ENCODE results near the gene AP4S1.

Gene AP4S1

GRCh38 chr14:31021576-31021949, 3.9 kb upstream of the AP4S1 start:
- Histone ChIP-seq H3K9me3 (ENCODE audit: insufficient read depth, low read depth, low read length) (no peaks in the 10 kb centered on the region), H3K36me3 (ENCODE audit: insufficient read depth, low read length) (0 out of 2 replicates have a peak, but pooled peaks cover 4% of the 10 kb centered on the region), H3K79me2 (ENCODE audit: insufficient read depth, low read length) (peaks cover 92% of the 10 kb centered on the region), H2AFZ (ENCODE audit: low read length) (no peak overlapping the region), H4K20me1 (ENCODE audit: insufficient read depth, low read length, poor library complexity, severe bottlenecking) (peaks cover 79% of the 10 kb centered on the region), H3K4me3 (ENCODE audit: low read length, poor library complexity, severe bottlenecking) (peak overlapping the region; percentile 37), H3K9ac (ENCODE audit: low read depth, low read length, poor library complexity, severe bottlenecking) (no peak overlapping the region), H3K4me2 (ENCODE audit: low read depth, low read length, poor library complexity, severe bottlenecking) (peak overlapping the region; percentile 98), H3K4me1 (ENCODE audit: insufficient read depth, low read length, poor library complexity, severe bottlenecking) (peaks cover 41% of the 10 kb centered on the region), H3K27me3 (ENCODE audit: insufficient read depth, low read length, poor library complexity, severe bottlenecking) (peaks cover 5% of the 10 kb centered on the region), H3F3A (ENCODE audit: low read depth) (0 out of 2 replicates have a peak, but pooled peaks cover under 1% of the 10 kb centered on the region), H3K9me2 (replicated peaks; ENCODE audit: low read depth, low read length) (no peaks in the 10 kb centered on the region)
- TF ChIP-seq CTCF (conservative IDR thresholded peaks at IDR 0.05; ENCODE audit: low read length) (no peak), EZH2phosphoT487 (IDR thresholded peaks at IDR 0.05; ENCODE audit: borderline replicate concordance) (no peak)

GRCh38 chr14:31022386-31022785, 3.1 kb upstream of the AP4S1 start:
- H3K9me3 ChIP-seq (ENCODE audit: insufficient read depth, low read depth, low read length), result no peaks in the 10 kb centered on the region
- 0 out of 2 replicates have a peak, but pooled peaks cover 4% of the 10 kb centered on the region for H3K36me3 ChIP-seq (ENCODE audit: insufficient read depth, low read length)

GRCh38 chr14:31024010-31024480, 1.4 kb upstream of the AP4S1 start:
- H3K36me3 ChIP-seq (ENCODE audit: insufficient read depth, low read length), result 0 out of 2 replicates have a peak, but pooled peaks cover 4% of the 10 kb centered on the region
- TF ChIP-seq CTCF (conservative IDR thresholded peaks at IDR 0.05; ENCODE audit: low read length) (no peak), EZH2phosphoT487 (IDR thresholded peaks at IDR 0.05; ENCODE audit: borderline replicate concordance) (no peak)
- peak overlapping the region; percentile 98 for H3K4me2 ChIP-seq (ENCODE audit: low read depth, low read length, poor library complexity, severe bottlenecking)
- H3K27me3 ChIP-seq (ENCODE audit: insufficient read depth, low read length, poor library complexity, severe bottlenecking), result peaks cover 5% of the 10 kb centered on the region
- H3K9me3 ChIP-seq (ENCODE audit: insufficient read depth, low read depth, low read length), result no peaks in the 10 kb centered on the region
- H3K79me2 ChIP-seq (ENCODE audit: insufficient read depth, low read length), result peaks cover 80% of the 10 kb centered on the region
- H3K9me2 ChIP-seq (replicated peaks; ENCODE audit: low read depth, low read length), result no peaks in the 10 kb centered on the region
- H4K20me1 ChIP-seq (ENCODE audit: insufficient read depth, low read length, poor library complexity, severe bottlenecking), result peaks cover 67% of the 10 kb centered on the region
- H3K9ac ChIP-seq (ENCODE audit: low read depth, low read length, poor library complexity, severe bottlenecking), result peak overlapping the region; percentile 98
- peak overlapping the region; percentile 82 for H3K4me3 ChIP-seq (ENCODE audit: low read length, poor library complexity, severe bottlenecking)
- H2AFZ ChIP-seq (ENCODE audit: low read length), result no peak overlapping the region
- H3K4me1 ChIP-seq (ENCODE audit: insufficient read depth, low read length, poor library complexity, severe bottlenecking), result peaks cover 52% of the 10 kb centered on the region
- peaks cover 6% of the 10 kb centered on the region; the same call in 1 of the 2 replicates for H3F3A ChIP-seq (ENCODE audit: low read depth)

More at GRCh38 chr14:31022386-31022785, 3.1 kb upstream of the AP4S1 start:
- Histone ChIP-seq H3F3A (ENCODE audit: low read depth) (peaks cover 6% of the 10 kb centered on the region; the same call in 1 of the 2 replicates), H2AFZ (ENCODE audit: low read length) (no peak overlapping the region), H3K4me2 (ENCODE audit: low read depth, low read length, poor library complexity, severe bottlenecking) (peak overlapping the region; percentile 98), H3K9me2 (replicated peaks; ENCODE audit: low read depth, low read length) (no peaks in the 10 kb centered on the region), H3K4me1 (ENCODE audit: insufficient read depth, low read length, poor library complexity, severe bottlenecking) (peaks cover 47% of the 10 kb centered on the region), H3K4me3 (ENCODE audit: low read length, poor library complexity, severe bottlenecking) (peak overlapping the region; percentile 82), H3K79me2 (ENCODE audit: insufficient read depth, low read length) (peaks cover 92% of the 10 kb centered on the region), H3K9ac (ENCODE audit: low read depth, low read length, poor library complexity, severe bottlenecking) (peak overlapping the region; percentile 98), H3K27me3 (ENCODE audit: insufficient read depth, low read length, poor library complexity, severe bottlenecking) (peaks cover 5% of the 10 kb centered on the region), H4K20me1 (ENCODE audit: insufficient read depth, low read length, poor library complexity, severe bottlenecking) (peaks cover 75% of the 10 kb centered on the region)
- TF ChIP-seq CTCF (conservative IDR thresholded peaks at IDR 0.05; ENCODE audit: low read length), result no peak
- TF ChIP-seq EZH2phosphoT487 (IDR thresholded peaks at IDR 0.05; ENCODE audit: borderline replicate concordance), result no peak

Measured in Loucy (cell line).